Ascending aorta (tissue), 2 donors: ENCODE measurements around the gene CFAP43. TPM values are rescaled to one million over a fixed set of nuclear protein-coding genes. Genes with fewer than 3 reads are reported as not detected.

ENCODE experiments used
- DNase-seq, 2 donors: peaks; one replicate each; pipeline ENCODE4 v3.0.0-alpha.2; 2019; ENCODE audit warnings: low spot score in 2 of 2
- H3K27ac ChIP-seq, 2 donors: fragments of 200-600 bp; sonication (generic); one replicate each; pipeline ENCODE4 v1.5.1; 2016 to 2017; ENCODE audit warnings: mild to moderate bottlenecking in 1 of 2
- H3K27me3 ChIP-seq: fragments of 200-600 bp; sonication (generic); one replicate; pipeline ENCODE4 v1.5.1; 2017
- H3K36me3 ChIP-seq, 2 donors: fragments of 200-600 bp; sonication (generic); one replicate each; pipeline ENCODE4 v1.5.1; 2016
- H3K4me1 ChIP-seq, 2 donors: fragments of 200-600 bp; sonication (generic); one replicate each; pipeline ENCODE4 v1.5.1; 2016 to 2017; ENCODE audit warnings: mild to moderate bottlenecking in 1 of 2
- H3K4me3 ChIP-seq, 2 donors: fragments of 200-600 bp; sonication (generic); one replicate each; pipeline ENCODE4 v1.5.1; 2016 to 2017; ENCODE audit warnings: mild to moderate bottlenecking in 1 of 2
- H3K9me3 ChIP-seq, 2 donors: fragments of 200-600 bp; sonication (generic); one replicate each; pipeline ENCODE4 v1.5.1; 2016
- intact Hi-C: fragments of 100-400 bp; cut with DNase I; formaldehyde crosslinking; loops from one replicate; pipeline ENCODE4 v1.15.1; 2023
- total RNA-seq: library from RNA; depleted of rRNA; stranded (reverse); fragments of >200 nt; gene quantifications from one replicate; pipeline ENCODE4 v1.1.0, GENCODE V29; 2016
- TF ChIP-seq, protein P1 (sequence below), 3 experiments: fragments of 200-600 bp in 2 of 3; fragments of 450-650 bp in 1 of 3; sonication (generic) in 2 of 3; IDR thresholded peaks; one replicate each; pipeline ENCODE4 v1.5.1; 2016 to 2019; ENCODE audit warnings: antibody characterized with exemption in 3 of 3, mild to moderate bottlenecking in 1 of 3, moderate library complexity in 1 of 3

The CFAP43 gene
- total RNA-seq, 1 donor from 2014 or later: 0.96 TPM

DNA sequence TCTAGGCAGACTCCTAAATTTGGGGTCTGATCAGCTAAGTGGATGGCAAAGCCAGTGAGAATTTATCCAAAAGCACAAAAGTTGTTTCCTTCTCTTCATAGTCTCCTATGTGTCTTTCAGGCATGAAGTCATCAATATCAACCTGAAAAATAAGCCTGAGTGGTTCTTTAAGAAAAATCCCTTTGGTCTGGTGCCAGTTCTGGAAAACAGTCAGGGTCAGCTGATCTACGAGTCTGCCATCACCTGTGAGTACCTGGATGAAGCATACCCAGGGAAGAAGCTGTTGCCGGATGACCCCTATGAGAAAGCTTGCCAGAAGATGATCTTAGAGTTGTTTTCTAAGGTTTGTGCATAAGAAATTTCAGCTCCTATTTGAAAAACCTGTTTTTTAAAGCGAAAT lies 27.3 kb upstream of the CFAP43 start:
- Histone ChIP-seq H3K9me3 (no peaks in the 10 kb centered on the region), H3K4me3 (no peak overlapping the region), H3K36me3 (peaks cover 19 to 50% of the 10 kb centered on the region in 2 donors), H3K27me3 (no peaks in the 10 kb centered on the region), H3K4me1 (peaks cover 0 to 21% of the 10 kb centered on the region in 2 donors), H3K27ac (peak overlapping the region; percentile 53 to 60)
- intact Hi-C loops: loop anchor here (10.0 kb wide), 1 partner anchor 355 kb away; no protein-coding TSS in a partner anchor
- no peak for DNase-seq
- TF ChIP-seq, protein P1, sequence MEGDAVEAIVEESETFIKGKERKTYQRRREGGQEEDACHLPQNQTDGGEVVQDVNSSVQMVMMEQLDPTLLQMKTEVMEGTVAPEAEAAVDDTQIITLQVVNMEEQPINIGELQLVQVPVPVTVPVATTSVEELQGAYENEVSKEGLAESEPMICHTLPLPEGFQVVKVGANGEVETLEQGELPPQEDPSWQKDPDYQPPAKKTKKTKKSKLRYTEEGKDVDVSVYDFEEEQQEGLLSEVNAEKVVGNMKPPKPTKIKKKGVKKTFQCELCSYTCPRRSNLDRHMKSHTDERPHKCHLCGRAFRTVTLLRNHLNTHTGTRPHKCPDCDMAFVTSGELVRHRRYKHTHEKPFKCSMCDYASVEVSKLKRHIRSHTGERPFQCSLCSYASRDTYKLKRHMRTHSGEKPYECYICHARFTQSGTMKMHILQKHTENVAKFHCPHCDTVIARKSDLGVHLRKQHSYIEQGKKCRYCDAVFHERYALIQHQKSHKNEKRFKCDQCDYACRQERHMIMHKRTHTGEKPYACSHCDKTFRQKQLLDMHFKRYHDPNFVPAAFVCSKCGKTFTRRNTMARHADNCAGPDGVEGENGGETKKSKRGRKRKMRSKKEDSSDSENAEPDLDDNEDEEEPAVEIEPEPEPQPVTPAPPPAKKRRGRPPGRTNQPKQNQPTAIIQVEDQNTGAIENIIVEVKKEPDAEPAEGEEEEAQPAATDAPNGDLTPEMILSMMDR (IDR thresholded peaks at IDR 0.05): no peak

DNA sequence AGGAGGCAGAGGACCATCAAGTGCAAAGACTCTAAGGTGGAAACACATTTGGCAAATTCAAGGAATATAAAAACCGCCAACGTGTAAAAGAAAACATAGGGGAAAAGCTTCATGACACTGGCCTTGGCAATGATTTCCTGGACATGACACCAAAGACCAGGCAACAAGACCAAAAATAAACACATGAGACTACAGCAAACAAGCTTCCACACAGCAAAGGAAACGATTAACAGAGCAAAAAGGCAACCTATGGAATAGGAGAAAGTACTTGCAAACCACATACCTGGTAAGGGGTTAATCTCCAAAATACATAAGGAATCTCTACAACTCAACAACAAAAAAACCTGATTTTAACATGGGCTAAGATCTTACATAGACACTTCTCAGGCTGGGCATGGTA lies 26.0 kb upstream of the CFAP43 start:
- TF ChIP-seq, protein P1 (IDR thresholded peaks at IDR 0.05): no peak
- no peak overlapping the region for H3K27ac ChIP-seq
- H3K27me3 ChIP-seq: no peaks in the 10 kb centered on the region
- H3K4me1 ChIP-seq: peaks cover 0 to 24% of the 10 kb centered on the region in 2 donors
- H3K4me3 ChIP-seq: no peak overlapping the region
- DNase-seq: no peak
- intact Hi-C loops: loop anchor here (10.0 kb wide), 1 partner anchor 353 kb away; no protein-coding TSS in a partner anchor
- peaks cover 19 to 47% of the 10 kb centered on the region in 2 donors for H3K36me3 ChIP-seq
- H3K9me3 ChIP-seq: no peaks in the 10 kb centered on the region

DNA sequence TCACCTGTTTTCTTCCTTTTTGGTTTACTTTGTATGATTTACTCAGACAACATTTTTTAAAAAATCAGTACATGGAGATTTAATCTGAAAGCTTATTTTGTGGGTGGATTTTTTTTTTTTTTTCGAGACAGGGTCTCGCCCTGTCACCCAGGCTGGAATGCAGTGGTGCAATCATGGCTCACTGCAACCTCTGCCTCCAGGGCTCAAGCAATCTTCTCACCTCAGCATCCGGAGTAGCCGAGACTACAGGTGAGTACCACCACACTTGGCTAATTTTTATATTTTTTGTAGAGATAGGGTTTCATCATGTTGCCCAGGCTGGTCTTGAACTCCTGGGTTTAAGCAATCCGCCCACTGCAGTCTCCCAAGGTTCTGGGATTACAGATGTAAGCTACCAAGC lies 25.1 kb upstream of the CFAP43 start:
- Histone ChIP-seq H3K27ac (peak overlapping the region in 1 of 2 donors; percentile 97), H3K4me1 (peaks cover 0 to 24% of the 10 kb centered on the region in 2 donors), H3K36me3 (peaks cover 14 to 39% of the 10 kb centered on the region in 2 donors), H3K9me3 (no peaks in the 10 kb centered on the region), H3K27me3 (no peaks in the 10 kb centered on the region), H3K4me3 (peak overlapping the region; percentile 86 to 87)
- no peak for DNase-seq
- TF ChIP-seq, protein P1 (IDR thresholded peaks at IDR 0.05): no peak
- intact Hi-C loops: loop anchor here (10.0 kb wide), 1 partner anchor 352 kb away; no protein-coding TSS in a partner anchor

DNA sequence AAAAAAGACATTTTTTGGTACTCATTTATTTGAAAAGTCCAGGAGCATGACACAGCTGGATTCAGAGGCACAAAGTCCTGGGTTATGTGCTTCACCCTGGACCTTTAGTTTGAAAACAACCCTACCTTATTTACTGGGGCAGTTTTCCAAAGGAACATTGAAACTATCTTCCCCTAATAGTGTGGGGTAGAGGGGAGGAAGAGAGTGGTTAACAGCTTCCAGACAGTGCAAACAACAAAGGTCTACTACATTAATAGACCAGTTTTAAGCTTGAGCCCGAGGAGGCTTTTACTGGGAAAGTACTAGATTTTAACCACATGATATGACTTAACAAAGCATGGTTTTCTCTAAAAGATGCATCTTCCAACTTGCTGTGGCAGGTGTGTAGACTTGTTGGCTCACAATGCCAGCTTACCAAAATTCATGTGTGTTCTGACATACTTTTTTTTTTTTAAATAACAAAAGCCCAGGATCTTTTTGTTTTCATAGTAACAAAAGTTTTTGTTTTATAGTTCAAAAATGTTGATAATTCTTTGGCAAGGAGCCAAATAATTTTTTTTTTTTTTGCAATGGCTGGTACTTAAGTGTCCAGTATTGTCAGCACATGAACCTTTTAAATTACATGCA lies 24.3 kb upstream of the CFAP43 start:
- intact Hi-C loops: loop anchor here (10.0 kb wide), 1 partner anchor 352 kb away; no protein-coding TSS in a partner anchor
- DNase-seq: no peak
- Histone ChIP-seq H3K4me3 (peak overlapping the region; percentile 86 to 87), H3K27ac (peak overlapping the region; percentile 96 to 97), H3K36me3 (peaks cover 10 to 31% of the 10 kb centered on the region in 2 donors), H3K4me1 (peaks cover 0 to 24% of the 10 kb centered on the region in 2 donors), H3K9me3 (no peaks in the 10 kb centered on the region), H3K27me3 (no peaks in the 10 kb centered on the region)
- TF ChIP-seq, protein P1 (IDR thresholded peaks at IDR 0.05): no peak

DNA sequence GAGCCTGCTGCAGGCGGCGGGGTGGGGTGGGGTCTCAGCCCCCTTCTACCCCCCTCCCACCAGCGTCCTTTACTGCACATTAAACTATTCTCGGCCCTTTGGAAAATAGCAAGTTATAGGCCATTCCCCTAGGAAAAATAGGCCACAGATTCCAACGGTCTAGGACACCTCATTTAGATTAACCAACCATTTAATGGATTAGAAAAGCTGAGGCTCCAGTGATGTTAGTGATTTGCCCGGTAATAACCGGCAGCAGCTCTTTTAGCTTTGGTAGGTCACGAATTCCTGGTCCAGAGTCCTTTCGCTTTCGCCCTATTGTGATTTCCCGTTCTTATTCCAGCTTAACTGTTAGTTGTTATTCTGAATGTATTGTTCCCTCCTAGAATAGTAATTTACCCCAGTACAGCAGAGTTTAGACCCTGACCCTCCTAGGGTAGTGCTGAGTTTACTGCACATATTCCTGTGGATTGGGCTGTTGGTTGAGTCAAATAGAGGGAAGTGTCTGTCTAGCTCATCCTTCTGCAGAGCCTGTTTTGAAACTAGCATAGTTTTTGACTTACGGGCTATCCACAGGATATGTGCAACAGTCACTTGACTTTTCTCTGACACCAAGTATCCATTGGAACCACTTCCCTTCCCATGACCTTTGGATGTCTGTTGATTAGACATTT lies 23.3 kb upstream of the CFAP43 start:
- intact Hi-C loops: loop anchor here (1.0 to 10.0 kb wide), 2 partner anchors 23 to 351 kb away; partner anchors contain the start of gene CFAP43
- Histone ChIP-seq H3K9me3 (no peaks in the 10 kb centered on the region), H3K27me3 (no peaks in the 10 kb centered on the region), H3K36me3 (peaks cover 10 to 26% of the 10 kb centered on the region in 2 donors), H3K4me3 (peak overlapping the region; percentile 86 to 87), H3K27ac (peak overlapping the region; percentile 96 to 97), H3K4me1 (peaks cover 0 to 24% of the 10 kb centered on the region in 2 donors)
- DNase-seq: no peak
- TF ChIP-seq, protein P1 (IDR thresholded peaks at IDR 0.05): no peak
